Activated T-cell treated with anti-CD3 and anti-CD28 coated beads, Interleukin-2, amount 50 U/mL, for 1 hour (primary cell): Measurements from ENCODE around the gene GRK4.
A peak's percentile ranks its signal among the peaks of the same experiment; 100 is the strongest.
"Not testable (repeated sequence)": the region's sequence is repeated elsewhere in the genome, so short reads cannot be mapped to it uniquely, and the experiment has no call there.

Experiments
- DNase-seq: peaks from one replicate; pipeline ENCODE4 v3.0.0-alpha.2; 2020

Gene GRK4

DNA sequence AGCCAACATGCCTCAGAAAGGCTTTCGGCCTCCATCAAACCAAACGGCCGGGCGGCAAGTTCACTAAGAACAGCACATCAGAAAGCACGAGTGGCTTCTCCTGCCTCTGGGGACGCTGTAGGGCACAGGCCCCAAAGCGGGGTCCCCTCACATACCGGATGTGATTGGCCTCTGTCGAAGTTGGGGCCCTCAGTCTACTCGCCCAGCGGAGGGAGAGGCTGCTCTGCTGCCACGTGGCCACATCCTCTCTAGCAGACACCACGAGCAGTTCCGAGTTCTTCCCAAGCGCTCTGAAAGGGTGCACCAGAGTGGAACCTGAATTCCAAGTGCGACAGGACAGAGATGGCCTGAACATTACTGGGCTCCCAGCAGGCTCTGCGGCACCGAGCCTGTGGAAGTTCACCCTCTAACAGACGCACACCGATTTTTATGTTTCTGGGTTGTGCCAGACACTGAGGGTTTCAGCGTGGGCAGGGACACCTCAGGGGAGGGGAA, 21.3 kb upstream of the GRK4 start:
- peak; percentile 24 for DNase-seq

DNA sequence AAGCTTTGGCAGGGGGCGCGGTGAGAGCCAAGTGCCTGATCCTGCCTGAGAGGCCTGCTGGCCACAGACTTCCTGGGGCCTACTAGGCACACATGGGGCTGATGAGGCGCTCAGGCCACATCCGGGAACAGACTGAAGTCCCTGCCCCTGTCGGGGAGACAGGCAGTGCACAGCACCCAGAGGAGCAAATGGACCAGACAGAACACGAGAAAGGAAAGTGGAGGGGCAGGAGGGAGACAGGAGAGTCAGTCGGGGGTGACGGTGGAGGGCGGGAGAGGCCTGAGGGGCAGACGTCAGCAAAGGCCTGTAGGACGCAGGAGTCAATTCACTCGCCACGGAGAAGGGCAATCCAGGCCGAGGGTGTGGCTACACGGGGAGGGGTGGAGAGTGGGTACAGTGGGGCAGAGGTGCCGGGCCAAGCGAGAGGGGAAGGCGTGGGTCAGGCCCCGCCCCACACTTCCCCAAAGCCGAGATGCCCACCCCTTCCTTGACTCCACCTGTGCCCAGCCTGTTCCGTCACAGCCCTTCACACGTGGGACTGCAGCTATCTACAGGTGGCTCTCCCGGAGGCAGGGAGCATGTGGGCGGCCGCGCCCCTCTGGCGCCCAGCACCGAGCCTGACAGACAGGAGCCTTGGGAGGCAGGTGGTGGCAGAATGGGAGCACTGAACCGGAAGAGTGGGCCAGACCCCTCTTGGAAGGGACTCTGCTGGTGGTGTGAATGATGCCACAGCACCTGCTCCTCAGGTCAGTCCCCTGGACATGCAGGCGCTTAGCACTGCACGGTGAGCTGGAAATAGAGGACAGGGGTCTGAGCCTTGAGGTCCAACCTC, 20.6 kb upstream of the GRK4 start:
- DNase-seq, result peak; percentile 22

DNA sequence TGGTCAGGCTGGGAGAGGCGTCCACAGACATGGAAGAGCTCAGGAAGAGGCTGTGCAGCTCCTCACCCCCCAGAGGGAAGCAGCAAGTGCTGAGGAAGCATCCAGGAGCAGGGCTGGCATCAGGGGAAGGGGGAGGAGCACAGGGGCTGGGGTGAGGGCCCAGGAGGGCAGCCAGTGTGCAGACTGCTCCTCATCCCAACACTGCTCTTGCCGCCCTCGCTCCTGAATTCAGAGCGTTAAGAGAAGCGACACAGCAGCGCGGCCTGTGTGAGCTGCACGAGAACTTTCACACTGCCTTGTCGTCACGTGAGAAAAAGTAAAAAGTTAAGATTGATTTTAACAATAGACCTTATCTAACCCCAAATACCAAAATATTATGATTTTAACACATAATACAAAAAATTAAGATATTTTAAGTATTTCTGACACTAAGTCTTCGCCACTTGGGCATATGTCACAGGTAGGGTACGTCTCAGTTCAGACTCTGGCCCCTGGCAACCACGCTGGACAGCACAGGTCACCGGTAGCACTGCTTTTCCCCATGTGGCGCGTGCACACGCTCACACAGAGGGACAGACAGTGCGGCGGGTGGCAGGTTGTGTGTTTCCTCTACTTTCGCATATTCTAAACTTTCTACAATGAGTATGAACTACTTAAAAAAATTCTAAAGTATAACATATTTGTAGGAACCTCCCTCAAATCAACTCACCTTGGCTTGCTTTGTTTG, 19.8 kb upstream of the GRK4 start:
- peak; percentile 11 for DNase-seq

DNA sequence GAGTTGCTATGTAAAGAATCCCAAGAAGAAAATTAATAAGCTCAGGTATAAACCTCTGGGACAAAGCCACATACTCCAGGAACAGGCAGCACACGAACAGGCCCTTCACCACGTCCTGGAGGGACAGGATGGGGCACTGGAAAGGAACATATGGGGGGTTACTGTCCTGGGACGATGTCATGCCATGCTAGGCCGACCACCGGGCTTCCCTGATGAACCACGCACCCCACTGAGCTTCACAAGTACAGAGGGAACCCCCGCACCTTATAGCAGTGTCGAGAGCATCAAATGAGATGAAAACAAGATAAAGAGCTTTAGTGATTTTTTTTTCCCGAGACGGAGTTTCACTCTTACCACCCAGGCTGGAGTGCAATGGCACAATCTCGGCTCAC, 19.3 kb upstream of the GRK4 start:
- DNase-seq, result peak; percentile 15

DNA sequence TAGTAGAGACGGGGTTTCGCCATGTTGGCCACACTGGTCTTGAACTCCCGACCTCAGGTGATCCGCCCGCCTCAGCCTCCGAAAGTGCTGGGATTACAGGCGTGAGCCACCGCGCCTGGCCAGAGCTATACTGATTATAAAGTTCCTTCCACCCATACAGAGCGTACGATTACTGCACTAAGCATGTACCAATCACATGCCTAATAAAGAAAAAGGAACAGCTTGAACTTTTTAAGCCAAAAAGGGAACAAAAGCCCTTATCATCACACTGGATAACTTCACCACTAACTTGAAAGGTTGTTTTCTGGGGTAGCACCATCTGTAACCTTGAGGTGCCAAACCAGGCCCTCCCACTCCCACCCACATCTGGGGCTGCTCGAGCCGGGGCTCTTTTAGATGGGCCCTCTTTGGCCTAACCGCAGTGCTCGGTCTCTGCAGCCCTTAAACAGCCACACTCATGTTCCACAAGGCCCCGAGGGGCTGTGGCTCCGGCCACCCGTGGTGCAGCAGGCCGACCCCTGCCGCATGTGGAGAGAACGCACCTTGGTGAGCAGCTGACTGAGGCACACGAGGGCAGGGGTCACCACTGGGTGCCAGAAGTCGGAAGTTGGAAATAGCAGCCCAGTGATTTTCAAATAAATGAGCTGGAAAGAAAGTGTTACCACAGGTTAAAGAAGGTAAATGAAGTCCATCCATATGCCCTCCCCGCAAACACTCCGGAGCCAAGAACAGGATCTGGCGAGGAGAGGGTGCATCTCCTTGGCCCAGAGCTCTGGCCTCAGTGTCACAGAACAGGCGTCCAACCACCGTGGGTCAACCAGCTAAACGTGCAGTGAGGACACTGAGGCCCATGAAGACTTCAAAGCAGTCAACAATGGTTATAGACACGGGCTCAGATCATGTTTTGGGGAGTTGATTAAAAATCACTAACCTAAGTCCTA, 18.5 kb upstream of the GRK4 start:
- no peak for DNase-seq

DNA sequence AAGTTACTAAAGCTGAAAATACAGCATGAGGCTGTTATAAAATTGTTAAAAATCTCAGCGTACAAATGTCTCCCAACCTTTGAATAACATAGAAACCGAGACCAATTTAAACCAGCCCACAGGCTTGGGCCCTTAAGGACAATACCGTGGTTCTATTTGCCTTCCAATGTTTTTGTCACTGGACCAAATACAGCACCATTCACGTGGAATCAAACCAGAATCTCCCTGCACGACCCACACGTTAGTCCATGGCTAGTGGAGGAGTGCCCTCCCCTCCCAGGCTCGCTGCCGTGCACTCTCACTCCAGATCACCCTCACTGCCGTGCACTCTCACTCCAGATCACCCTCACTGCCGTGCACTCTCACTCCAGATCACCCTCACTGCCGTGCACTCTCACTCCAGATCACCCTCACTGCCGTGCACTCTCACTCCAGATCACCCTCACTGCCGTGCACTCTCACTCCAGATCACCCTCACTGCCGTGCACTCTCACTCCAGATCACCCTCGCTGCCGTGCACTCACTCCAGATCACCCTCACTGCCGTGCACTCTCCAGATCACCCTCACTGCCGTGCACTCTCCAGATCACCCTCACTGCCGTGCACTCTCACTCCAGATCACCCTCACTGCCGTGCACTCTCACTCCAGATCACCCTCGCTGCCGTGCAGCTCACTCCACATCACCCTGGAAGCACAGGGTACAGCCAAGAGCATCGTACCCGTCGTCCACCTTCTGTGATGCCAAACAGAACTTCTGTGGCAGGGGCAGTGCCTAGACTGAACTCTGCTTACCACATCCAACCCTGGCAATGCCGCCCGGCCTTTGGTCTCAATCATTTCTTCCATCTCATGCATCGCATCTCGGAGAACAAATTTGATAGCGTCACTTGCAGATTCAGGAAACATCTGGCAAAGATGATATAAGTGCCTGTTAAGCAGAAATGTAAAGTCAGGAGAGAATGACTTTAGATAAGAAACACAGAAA, 17.5 kb upstream of the GRK4 start:
- DNase-seq, result not testable (repeated sequence)

DNA sequence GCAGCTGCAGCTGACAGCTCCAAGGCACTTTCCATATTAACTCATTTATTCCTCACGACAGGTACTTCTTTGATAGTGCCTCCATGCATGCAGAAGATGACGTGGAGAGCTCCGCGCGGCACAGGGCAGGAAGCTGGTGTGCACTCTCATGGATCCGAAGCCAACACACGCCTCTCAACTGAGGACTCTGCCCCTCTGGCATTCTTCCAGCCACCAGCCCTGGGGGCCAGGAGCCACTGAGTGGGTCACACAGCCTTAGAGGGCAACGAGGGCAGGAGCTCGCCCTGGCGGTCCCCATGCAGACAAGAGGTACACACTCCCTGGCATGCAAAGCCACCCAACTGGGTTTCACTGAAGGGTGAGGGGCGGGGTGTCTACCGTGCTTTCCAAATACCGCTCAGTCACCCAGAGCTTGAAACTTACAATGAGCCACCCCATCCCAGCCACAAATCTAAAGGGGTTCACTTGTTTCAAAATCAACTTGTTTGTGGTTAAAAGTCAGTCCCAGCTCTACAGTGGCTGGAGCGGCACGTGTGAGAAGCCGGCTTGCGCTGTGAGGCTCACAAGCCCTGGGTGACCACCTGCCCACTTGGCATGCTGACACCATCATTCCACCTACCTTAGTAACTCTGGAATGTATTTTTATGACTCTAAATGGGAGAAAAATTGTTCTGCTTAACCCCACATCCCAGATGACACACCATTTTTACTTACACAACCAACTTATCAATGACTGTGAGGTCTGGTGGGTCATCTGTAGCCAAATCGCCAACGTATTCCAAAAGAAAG, 16.4 kb upstream of the GRK4 start:
- no peak for DNase-seq

DNA sequence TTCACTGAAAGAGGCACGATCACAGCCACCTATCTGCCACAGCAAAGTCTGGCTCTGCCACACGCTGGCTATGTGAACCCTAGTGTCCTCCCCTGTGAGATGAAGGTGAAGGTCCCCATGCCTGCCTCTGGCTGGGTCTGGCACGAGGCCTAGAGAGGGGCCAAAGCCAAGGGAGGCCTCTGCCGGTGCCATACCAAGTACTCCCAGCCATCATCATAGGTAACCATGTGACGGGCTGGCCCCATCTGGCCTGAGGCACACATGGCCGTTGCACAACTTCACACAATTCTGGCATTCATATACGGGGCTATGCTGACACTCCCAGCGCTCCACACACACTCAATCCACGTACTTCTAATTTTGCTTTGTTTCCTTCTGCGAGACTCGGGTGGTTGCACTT, 15.4 kb upstream of the GRK4 start:
- DNase-seq, result no peak

DNA sequence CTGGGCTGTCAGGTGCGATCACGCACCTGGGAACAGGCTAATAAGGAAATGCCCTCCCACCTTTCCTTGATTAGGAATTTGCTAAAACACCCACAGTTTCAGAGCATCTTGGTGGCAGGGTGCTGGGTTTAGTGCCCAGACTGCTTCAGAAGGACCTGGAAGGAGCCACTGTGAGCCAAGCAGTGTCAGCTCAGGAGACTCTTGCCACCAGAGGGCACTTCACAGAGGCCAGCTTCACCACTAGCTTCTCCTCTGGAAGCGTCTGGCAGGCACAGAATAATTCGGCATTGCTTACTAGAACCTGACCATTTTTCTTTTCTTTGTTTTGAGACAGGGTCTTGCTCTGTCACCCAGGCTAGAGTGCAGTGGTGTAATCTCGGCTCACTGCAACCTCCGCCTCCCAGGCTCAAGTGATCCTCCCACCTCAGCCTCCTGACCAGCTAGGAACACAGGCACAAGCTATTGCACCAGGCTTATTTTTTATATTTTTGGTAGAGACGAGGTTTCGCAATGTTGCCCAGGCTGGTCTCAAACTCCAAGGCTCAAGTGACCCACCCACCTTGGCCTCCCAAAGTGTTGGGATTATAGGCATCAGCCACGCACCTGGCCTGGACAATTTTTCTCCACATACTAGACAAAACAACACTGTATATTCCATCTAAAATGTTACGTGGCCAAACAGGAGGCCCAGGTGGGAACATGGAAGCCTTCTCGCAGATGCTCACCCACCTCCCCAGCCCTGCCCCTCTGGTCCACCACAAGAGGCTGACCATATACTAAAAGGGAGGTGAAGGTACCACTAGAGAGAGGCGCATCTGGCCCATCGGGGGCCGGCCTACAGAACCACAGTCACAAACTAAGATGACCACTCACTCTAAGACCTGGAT, 14.2 kb upstream of the GRK4 start:
- no peak for DNase-seq

DNA sequence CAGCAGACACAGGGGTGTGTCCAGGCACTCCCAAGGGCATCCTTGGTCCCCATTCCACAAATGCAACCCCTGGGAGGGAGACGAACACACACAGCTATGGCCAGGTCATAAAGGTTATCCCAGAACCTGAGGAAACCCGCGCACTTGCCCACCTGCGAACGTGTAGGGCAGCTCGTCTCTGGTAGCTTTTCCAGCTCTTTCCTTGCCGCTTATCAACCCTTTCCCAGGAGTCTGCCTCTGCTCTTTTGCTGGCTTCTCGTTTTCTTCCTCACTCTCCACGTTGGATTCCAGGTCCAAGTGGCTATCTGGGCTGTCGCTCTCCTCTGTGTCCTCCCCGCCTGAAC, 13.6 kb upstream of the GRK4 start:
- DNase-seq, result no peak

DNA sequence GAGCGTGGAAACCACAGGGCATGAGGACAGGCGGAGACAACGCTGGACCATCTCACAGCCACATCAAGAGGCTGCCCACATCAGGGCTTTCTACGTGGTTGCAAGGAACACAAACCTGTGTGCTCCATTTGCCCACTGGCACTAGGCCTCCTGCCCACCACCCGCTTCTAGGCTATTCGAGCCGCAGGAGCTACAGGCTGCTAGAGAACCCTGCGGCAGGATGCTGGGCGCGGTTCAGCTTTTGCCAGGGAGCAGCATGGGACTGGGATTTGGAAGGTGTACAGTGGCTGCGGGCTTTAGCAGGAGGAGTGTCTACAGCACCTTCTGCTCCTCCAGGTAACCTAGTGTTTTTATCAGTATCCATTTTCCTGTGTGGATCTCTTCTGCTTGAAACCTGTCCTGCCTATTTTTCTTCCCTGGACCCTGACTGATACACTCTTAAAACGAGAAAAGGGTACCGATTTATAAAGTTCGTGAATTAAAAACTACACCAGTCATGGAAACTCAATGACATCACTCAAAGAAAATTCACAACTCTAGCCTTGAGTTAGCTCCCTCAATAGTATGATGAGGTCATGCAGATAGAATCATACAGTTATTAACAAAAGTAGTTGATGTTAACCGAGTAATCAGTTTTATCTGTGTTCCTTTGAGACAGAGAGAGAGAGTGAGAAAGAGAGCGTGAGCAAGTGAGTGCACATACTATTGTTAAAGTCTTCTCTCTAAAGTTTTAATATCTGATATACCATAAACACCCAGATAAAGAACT, 13.0 kb upstream of the GRK4 start:
- DNase-seq, result no peak

DNA sequence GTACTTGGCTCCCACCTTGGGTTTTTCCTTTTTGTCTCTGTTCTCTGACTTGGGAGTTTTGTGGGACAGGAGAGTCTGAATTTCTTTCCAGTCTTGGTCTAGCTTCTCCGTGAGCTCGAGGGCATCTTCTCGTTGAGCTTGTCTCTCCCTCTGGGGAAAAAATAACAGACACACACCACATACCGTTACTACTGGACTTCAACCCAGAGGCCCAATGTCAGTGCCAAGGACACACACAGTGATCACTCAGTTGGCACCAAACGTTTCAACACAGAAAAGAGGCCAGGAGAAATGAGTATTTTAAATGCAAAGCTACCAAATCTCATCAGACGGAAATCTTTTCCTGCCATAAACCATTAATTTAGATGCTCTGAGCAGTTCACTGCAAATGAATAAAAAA, 9.9 kb upstream of the GRK4 start:
- no peak for DNase-seq

DNA sequence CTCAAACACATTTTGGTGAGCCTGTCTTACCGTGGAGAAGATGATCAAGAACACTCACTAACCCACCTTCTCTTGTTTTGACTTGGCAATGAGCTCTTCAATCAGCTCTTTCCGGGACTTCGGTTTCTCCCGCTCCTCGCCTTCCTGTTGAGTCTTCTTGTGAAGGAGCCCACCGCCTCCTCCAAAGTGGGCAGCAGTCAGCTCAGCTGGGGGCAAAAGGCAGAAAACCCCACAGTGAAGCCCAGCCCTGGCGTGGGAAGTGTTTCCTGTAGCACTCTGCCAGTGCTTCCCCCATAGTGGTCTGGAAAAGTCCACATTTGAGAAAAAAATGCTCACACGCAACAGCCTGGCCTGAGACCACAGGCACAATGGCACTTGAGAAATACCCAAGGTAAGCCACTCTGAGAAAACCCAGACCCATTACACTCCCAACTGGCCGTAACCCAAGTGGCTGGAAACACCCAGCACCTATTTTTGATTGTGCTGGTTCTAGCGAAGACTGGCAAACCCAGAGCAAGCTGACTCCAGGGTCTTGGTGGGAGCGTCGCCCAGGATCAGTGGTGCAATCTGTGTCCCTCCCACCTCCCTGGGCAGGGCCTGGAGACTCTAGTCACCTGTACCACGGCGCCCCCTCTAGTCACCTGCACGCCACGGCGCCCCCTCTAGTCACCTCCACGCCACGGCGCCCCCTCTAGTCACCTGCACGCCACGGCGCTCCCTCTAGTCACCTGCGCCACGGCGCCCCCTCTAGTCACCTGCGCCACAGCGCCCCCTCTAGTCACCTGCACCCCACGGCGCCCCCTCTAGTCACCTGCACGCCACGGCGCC, 8.8 kb upstream of the GRK4 start:
- DNase-seq, result peak; percentile 58

DNA sequence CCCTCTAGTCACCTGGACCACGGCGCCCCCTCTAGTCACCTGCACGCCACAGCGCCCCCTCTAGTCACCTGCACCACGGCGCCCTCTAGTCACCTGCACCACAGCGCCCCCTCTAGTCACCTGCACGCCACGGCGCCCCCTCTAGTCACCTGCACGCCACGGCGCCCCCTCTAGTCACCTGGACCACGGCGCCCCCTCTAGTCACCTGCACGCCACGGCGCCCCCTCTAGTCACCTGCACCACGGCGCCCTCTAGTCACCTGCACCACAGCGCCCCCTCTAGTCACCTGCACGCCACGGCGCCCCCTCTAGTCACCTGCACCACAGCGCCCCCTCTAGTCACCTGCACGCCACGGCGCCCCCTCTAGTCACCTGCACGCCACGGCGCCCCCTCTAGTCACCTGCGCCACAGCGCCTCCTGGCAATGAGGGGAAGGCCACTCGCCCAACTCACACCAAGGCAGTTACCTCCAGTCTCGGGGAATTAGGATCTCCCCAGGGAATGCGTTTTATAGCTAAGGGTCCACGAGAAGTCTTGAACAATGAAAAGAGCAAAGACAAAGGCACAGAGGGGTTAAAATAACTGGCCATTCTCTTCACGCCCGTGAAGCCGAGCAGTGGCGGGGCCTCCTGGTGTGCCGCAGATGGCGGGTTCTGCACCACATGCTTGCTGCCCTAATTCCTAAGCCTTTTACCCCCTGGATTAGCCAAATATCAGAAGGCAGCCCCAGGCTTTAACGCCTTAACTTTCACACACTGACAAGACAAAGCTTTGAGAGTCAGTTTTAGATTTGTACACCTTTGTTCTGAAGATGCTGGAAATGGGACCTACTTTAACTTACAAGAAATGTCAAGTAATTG, 8.0 kb upstream of the GRK4 start:
- DNase-seq, result not testable (repeated sequence)

DNA sequence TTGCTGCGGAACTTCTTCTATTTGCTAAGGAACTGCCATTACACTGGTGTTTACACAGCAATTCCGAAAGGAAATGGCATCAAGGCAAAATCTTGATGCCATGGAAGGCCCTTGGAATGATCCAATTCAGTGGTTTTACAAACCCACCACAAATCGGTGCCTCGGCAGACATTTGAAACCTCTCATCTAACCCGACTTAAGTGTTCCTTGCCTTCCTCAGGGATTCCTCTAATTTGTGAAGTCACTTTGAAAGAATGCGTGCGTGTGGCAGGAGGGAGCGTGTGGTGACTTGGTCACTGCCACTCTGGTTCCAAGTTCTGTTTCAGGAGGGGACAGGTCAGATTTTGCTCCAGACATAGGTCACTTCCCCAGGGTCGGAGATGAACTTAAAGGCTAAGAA, 4.9 kb upstream of the GRK4 start:
- no peak for DNase-seq

DNA sequence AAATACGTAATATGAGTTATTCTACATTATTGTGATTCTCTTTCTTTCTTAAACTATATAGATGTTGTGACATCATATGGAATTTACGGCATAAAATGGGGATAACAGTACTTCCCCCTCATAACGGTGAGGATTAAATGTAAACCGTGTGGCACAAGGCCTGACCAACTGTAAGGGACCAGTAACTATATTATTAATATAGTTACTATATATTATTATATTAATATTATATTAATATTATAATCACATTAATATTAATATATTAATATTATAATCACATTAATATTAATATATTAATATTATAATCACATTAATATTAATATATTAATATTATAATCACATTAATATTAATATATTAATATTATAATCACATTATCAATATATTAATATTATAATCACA, 2.9 kb upstream of the GRK4 start:
- DNase-seq, result not testable (repeated sequence)

DNA sequence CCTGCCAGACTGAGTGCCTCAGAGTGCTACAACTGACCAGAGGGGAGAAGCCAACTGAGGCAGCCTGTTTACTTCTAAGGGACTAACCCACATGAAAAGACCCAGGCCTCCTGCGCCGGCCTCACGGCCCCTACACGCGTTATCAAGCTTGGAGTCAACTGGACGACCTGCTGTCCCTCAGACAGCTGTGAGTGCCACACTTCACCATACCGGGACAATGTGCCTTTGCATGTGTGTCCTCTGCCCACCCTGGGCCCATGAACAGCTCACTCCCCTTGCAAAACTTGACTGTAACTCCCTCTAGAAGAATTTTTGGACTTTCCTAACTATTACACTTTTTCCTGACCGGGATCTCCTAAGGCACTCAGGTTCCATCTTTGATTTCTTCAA, 2.0 kb upstream of the GRK4 start:
- DNase-seq, result no peak
